A549 treated with AZD9567 at 1 μM for 4 hours (cell line): ENCODE results near the gene BHMT. TPM values are rescaled to one million over a fixed set of nuclear protein-coding genes. Genes with fewer than 3 reads are reported as not detected.

Source experiments
- total RNA-seq: library from RNA; stranded (reverse); fragments of 200-300 nt; extraction: Qiagen RNA extraction; gene quantifications from 5 replicates; pipeline ENCODE4 v1.2.3, GENCODE V29; 2022; ENCODE audit not compliant: insufficient read depth

The BHMT gene, protein sequence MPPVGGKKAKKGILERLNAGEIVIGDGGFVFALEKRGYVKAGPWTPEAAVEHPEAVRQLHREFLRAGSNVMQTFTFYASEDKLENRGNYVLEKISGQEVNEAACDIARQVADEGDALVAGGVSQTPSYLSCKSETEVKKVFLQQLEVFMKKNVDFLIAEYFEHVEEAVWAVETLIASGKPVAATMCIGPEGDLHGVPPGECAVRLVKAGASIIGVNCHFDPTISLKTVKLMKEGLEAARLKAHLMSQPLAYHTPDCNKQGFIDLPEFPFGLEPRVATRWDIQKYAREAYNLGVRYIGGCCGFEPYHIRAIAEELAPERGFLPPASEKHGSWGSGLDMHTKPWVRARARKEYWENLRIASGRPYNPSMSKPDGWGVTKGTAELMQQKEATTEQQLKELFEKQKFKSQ
- 0.05 TPM in 1 of 5 replicates, not detected in the others for total RNA-seq

DNA sequence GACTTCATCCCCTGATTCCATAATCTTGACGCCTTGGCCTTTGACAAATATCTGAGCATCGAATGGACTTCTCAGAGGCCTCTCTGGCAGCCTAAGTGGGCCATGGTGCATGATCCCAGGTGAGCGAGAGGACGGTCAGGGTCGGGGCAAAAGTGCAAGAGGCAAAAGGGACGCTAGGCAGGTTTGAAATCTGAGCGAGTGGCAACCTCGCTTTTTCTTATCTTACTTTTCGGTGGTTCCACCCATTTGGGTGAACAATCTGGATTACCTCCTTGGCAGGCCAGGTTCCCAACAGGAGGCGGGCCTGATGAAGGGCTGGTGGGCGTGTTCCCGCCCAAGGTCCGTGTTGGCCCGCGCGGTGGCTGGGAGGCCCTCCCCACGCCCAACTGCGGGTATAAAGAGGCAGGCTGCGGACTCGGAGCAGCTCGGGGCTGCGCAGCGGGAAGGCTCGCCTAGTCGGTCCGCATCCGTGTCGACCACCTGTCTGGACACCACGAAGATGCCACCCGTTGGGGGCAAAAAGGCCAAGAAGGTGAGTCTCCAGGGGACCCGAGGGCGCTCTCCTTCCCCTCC is at the start of gene BHMT:
Gene BHMT, plus strand, starts transcription at position 423 of the 573 bp plus-strand sequence. Its CDS starts 77 bp downstream, at position 500.

DNA sequence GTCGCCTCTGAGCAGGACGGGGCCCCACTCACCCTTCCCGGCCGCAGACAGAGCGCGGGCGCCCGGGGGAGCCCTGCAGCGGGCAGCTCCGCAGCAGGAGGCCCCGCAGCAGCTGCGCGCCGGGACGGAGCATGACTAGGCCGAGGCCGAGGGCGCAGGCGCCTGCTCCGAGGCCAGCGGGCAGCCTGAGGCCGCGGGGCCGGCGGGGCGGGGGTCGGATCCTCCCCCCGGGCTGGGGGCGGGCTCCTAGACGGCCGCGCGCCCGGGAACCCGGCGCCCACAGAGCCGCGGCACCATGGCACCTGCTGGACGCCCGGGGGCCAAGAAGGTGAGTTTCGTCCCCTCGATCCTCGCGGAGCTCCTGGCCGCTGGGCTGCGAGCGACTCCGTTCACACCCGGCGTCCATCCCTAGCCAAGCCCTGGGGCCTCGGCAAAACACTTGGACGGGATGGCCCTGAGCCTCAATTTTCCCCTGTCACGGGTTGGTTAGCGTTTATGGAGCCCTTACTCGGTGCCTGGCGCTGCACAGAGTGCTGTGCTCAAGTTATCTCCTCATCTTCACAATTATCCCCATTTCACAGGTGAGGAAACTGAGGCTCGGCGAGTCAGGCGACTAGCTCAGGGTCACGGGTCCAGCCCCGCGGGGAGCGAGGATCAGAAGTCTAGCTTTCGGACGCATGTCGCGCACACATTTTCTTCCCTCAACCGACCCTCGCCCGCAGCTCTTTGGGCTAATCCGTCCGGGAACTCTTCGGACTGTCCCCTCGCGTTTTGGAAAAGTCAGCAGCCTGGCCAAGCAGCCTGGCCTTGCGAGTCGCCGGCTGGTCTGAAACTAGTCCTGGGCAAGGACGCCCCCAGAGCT is 41.9 kb upstream of the BHMT start, which contains the start of the genes BHMT2 and DMGDH:
Gene BHMT2, plus strand, starts transcription at position 280 of the 862 bp plus-strand sequence. Its CDS starts 16 bp downstream, at position 296.
Gene DMGDH, minus strand, starts transcription at position 187 of the 862 bp plus-strand sequence. Its CDS starts 54 bp downstream, at position 133.

Other genes with a start within 250 kb of the BHMT start
- gene ARSB, start 126.5 kb upstream of the BHMT start, total RNA-seq, result 7.3 to 11.1 TPM (median 7.7 TPM) in 5 replicates
- gene DMGDH, start 42.1 kb upstream of the BHMT start, total RNA-seq, result not detected in 5 replicates
- gene BHMT2, start 42.0 kb upstream of the BHMT start, total RNA-seq, result 0.97 TPM in 1 of 5 replicates, not detected in the others
- gene JMY, start 124.3 kb downstream of the BHMT start, total RNA-seq, result 2.4 to 3.6 TPM (median 3.5 TPM) in 5 replicates